ENCODE data around the gene SNAI3. TPM values are rescaled to one million over a fixed set of nuclear protein-coding genes. Genes with fewer than 3 reads are reported as not detected.

The SNAI3 gene
- total RNA-seq, 1 donor, result 6.7 TPM

GRCh38 chr16:88705801-88706228 is 19.5 kb upstream of the SNAI3 start:
- no peak for DNase-seq (ENCODE audit: low read depth in 2 of 3, low spot score in 2 of 3)

DNA sequence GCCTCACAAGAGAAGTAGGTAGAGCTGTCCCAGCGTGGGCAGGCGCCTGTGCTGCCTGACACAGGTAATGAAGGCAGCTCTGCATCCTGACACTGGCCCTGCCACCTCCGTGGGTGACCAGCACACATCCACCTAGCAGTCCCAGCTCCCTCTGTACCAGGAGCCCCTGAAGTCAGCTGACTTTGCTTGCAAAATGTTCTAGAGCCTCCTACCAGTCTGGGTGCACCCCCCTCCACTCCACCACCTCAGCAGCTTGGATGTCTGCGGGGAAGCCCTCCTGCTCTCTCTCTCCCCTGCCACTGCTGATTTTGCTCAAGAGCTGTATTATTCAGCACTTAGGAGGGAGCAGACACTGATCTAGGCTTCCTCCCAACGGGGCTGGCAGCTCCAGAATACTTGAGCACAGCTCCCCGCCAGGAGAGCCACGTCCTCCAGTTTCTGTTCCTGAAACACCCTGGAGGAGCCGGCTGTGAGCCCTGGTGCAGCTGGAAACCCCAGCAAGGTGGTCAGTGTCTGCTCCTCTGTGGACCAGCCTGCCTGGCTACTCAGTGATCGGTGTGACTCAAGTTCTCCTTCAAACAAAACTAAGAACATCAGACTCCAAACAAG is 18.9 kb upstream of the SNAI3 start:
- no peak for DNase-seq (ENCODE audit: low read depth in 2 of 3, low spot score in 2 of 3)

- DNase-seq (ENCODE audit: low read depth in 2 of 3, low spot score in 2 of 3), result peak in 2 of 3 donors; percentile 73 to 75
Measured at GRCh38 chr16:88703486-88704309, 17.4 kb upstream of the SNAI3 start.

DNA sequence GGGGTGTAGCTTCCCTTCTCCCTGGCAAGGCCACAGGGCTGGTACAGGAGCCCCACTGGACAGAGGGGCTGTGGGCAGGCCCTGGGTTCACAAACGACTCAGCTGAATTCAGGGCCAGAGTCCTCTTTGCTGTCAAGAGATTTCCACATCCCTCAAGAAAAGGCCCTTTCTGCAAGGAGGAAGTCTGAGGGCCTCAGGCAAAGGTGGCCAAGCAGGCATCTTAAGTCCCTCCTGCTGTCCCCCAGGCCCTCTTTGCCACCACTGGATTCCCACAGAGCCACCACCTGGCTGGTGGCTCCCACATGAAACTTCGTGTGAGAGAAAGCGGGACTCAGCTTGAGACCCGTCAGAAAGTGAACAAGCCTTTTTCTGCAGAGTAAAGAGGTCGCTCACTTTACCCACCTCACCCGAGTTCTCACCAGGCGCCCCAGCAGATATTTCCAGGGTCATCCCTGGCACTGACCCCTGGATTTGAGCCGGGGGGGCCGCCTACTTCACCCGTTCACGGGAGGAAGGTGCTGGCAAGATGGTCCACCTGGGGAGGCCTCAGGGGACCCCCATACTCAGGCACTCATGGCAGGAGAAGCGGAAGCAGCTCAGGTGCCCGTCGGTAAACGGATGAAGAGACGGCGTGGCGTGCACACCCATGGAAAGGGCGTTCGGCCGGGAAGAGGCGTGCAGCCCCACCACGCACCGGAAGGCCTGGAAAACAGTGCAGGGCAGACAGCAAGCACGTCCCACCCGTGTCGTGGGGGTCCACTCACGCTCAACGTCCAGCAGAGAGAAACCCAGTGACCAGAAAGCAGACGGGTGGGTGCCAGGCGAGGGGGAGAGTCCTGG is 16.3 kb upstream of the SNAI3 start:
- DNase-seq (ENCODE audit: low read depth in 2 of 3, low spot score in 2 of 3), result no peak

DNA sequence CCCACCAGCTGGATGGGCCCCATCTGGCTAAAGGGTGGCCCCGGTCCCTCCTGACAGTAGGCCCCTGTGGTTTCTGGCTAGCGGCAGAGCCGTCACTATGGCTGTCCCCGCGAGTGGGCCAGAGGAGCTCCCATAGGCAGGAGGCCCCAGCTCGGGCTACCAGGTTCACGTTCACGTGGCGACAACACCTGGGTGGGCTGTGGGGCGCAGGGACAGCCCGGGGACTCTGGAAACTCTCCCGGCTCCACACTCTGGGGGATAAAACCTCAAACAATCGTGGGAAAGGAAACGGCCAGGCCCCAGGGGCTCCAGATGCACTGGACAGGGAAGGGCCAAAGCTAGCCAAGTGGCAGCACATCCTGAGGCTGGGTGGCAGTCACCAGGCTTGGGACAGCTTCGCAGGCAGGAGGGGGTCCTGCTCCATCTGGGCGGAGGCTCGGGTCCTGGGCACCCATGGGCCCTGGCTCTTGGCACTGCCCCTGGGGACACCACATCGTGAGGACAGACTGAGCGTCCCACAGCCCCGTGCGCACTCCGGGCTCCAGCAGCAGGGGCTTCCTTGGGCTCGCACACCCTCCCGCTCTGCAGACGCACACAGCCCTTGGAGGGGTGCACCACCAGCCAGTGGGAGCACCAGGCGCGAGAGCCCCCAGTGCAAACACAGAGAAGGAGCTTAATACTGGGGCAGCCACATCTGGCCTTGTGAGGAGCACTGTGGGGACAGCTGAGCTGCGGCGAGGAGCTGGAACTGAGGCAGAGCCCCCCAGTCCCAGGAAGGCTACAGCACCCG is 15.5 kb upstream of the SNAI3 start:
- no peak for DNase-seq (ENCODE audit: low read depth in 2 of 3, low spot score in 2 of 3)

DNA sequence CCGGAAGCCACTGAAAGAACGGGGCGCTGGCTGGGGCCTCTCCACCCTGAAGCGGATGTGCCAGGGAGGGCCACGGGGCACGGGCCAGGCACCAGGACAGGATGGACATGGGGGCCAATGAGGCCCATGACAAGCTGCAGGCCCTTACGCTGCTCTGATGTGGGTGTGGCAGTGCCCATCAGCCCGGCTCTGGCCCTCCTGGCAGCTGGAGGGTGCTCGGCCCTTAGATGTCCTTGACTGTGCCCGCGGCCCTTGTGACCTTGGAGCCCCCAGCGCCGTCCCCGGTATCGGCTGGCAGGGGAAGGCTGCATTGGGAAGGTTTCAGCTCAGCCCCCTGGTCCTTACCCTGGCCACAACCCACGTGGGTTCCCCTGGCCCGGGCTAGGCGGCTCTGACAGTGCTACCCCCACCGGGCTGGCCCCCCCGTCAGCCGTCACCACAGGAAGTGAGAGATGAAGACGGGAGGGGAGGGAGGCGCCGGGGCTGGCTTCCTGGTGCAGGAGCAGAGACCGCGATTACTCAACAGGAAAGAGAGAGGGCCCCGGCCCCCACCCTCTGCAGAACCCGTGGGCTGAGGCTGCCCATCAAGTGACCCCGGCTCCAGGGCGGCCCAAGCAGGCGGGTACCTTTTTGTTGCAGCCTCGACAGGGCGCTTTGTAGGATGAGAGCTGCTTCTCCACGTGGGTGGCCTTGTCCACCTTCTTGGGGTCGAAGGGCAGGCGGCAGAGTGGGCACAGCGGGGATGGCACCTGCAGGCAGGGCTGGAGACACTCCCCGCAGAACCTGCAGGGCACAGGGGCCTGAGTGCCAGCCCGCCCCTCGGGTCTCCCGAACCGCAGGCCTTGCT is 14.6 kb upstream of the SNAI3 start:
- DNase-seq (ENCODE audit: low read depth in 2 of 3, low spot score in 2 of 3), result peak; percentile 75 to 98 (median 98)

DNA sequence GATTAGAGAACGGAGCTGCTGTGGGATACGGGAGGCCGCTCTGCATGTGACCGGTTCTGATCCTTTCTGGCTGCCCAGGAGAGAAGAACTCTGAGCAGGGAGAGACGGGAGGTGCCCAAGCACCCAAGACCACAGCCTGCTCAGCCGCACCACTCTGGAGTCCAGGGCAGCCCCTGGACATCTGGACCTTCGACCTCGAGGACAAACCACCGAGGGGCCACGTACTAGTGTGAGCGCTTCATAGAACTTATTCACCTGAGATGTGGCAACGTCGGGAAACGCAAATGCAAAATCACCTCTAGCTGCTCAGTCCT is 14.0 kb upstream of the SNAI3 start:
- no peak for DNase-seq (ENCODE audit: low read depth in 2 of 3, low spot score in 2 of 3)

- DNase-seq (ENCODE audit: low read depth in 2 of 3, low spot score in 2 of 3), result no peak
Measured at GRCh38 chr16:88699180-88699579, 12.9 kb upstream of the SNAI3 start.

- no peak for DNase-seq (ENCODE audit: low read depth in 2 of 3, low spot score in 2 of 3)
Measured at GRCh38 chr16:88698646-88699045, 12.3 kb upstream of the SNAI3 start.

GRCh38 chr16:88697831-88698615 is 11.7 kb upstream of the SNAI3 start:
- DNase-seq (ENCODE audit: low read depth in 2 of 3, low spot score in 2 of 3), result no peak

DNA sequence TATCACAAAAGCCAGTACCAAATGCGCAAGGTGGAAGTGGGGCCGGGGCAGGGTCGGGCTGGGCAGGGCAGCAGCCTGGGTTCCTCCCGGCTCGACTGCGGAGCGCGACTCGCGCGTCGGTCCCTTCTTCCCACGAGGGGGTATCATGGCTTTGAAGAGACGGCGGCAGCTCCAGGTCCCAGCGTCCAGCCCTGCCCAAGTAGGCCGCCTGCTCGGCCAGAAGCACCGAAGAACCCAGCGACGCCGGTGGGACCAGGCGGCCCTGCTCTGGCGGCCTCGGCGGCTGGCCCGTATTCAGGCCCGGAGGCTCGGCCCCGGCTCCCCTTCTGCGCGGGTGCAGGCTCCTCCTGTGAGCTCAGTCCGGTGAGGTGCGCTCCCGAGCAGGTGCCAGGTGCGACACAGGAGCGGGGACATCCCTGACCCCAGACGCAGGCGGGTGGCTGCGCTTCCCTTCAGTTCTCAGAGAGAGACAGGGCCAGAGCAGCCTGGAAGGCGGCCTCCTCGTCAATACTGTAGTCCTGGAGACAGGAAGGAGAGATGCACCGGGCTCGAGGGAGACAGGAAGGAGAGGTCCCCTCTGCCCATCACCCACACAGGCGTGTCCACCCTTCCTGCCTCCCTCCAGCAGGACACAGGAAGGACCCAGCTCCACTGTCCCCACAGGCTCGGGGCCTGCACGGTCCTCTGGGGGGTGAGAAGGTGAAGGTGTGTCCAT is 11.0 kb upstream of the SNAI3 start:
- no peak for DNase-seq (ENCODE audit: low read depth in 2 of 3, low spot score in 2 of 3)

DNA sequence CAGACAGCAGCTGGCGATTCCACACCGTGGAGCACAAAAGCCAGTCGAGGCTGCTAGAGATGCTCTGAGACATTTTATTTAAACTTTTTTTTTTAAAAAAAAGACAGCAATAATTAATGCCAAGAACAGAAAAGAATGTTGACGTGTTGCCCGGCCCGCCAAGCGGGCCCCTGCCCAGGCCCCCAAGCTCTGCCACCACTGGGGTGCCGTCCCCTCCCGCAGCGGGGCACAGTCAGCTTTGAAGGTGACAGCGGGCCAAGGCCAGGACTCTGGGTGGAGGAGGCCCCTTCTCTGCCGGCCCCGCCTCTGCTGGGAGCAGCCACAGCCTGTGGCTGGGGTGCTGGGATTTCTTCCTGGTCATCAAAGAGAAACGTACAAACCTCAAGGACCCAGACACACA is 10.1 kb upstream of the SNAI3 start:
- DNase-seq (ENCODE audit: low read depth in 2 of 3, low spot score in 2 of 3), result no peak

DNA sequence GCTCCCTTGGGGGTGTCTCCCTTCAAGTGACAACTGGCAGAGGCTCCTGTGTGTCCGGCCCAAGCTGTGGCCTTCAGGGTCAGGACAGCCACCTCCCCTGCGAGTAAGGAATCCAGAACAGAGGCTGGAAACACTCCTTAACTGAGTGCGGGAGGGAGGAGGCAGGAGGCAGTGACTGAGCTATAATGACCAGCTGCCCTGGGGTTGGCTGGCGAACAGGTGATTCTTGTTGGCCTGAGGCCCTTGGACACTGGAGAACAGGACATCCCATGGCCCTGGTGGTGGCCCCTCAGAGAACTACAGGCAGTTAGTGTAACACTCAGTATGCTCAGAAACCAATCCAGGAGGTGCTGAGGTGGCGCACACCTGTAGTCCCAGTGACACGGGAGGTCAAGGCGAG is 9.4 kb upstream of the SNAI3 start:
- DNase-seq (ENCODE audit: low read depth in 2 of 3, low spot score in 2 of 3), result no peak

- no peak for DNase-seq (ENCODE audit: low read depth in 2 of 3, low spot score in 2 of 3)
Measured at GRCh38 chr16:88695218-88695617, 8.9 kb upstream of the SNAI3 start.

GRCh38 chr16:88694221-88695087 is 8.1 kb upstream of the SNAI3 start:
- DNase-seq (ENCODE audit: low read depth in 2 of 3, low spot score in 2 of 3), result no peak

- no peak for DNase-seq (ENCODE audit: low read depth in 2 of 3, low spot score in 2 of 3)
Measured at GRCh38 chr16:88693420-88694177, 7.3 kb upstream of the SNAI3 start.

DNA sequence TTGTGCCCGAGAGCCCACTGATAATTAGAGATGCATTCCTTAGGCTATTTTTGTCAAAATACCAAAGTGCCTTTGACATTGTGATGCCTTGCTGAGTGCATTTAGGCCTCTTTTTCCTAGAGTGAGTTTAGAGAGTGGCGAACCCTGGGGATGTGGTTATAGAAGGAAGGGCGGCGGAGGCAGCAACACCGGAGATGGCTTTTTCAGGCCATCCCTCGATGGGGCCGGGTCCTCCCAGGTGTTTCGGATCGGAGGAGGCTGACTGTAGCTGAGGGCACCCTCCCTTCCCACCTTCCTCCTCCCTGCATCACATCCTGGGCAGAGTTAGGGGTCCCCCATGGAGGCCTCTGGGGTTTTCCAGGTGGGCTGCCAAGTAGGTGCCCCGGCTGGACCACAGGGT is 6.6 kb upstream of the SNAI3 start:
- no peak for DNase-seq (ENCODE audit: low read depth in 2 of 3, low spot score in 2 of 3)

All from hematopoietic multipotent progenitor cell (in vitro differentiated cells).